GM23338 (cell line): Measurements from ENCODE around the gene TNFSF18. TPM values are rescaled to one million over a fixed set of nuclear protein-coding genes. Genes with fewer than 3 reads are reported as not detected.

Experiments
- ATAC-seq: fragments of 200-7000 bp; cut with Tn5 transposase; 3 replicates; pipeline ENCODE4 v1.9.1; 2020
- DNase-seq: peaks from one replicate; pipeline ENCODE4 v3.0.0-alpha.2; 2015; ENCODE audit warnings: low spot score
- H2AFZ ChIP-seq: fragments of 200-600 bp; sonication (generic); 2 replicates; pipeline ENCODE4 v1.8.0; 2016; ENCODE audit warnings: antibody characterized with exemption, mild to moderate bottlenecking, moderate library complexity
- H3F3A ChIP-seq: fragments of 200-600 bp; sonication (generic); replicated peaks from 2 replicates; pipeline ENCODE4 v1.8.0; 2017; ENCODE audit warnings: antibody characterized with exemption, mixed run types, low read depth
- H3K27ac ChIP-seq: fragments of 200-600 bp; sonication (generic); 2 replicates; pipeline ENCODE4 v1.6.1; 2016; ENCODE audit warnings: low read depth
- H3K27me3 ChIP-seq: fragments of 200-600 bp; sonication (generic); 2 replicates; pipeline ENCODE4 v1.8.0; 2016; ENCODE audit warnings: mild to moderate bottlenecking, mixed run types, moderate library complexity; ENCODE audit not compliant: insufficient read depth
- H3K36me3 ChIP-seq: fragments of 200-600 bp; sonication (generic); 2 replicates; pipeline ENCODE4 v1.8.0; 2016; ENCODE audit warnings: mild to moderate bottlenecking; ENCODE audit not compliant: insufficient read depth
- H3K4me1 ChIP-seq: fragments of 200-600 bp; sonication (generic); 2 replicates; pipeline ENCODE4 v1.8.0; 2016; ENCODE audit warnings: mild to moderate bottlenecking, moderate library complexity; ENCODE audit not compliant: insufficient read depth
- H3K4me2 ChIP-seq: fragments of 200-600 bp; sonication (generic); 2 replicates; pipeline ENCODE4 v1.7.1; 2017; ENCODE audit warnings: mixed run types
- H3K4me3 ChIP-seq: fragments of 200-600 bp; sonication (generic); 2 replicates; pipeline ENCODE4 v1.6.1; 2016; ENCODE audit warnings: mixed run types
- H3K79me2 ChIP-seq: fragments of 200-600 bp; sonication (generic); replicated peaks from 2 replicates; pipeline ENCODE4 v1.8.0; 2017; ENCODE audit warnings: mild to moderate bottlenecking; ENCODE audit not compliant: insufficient read depth
- H3K9me2 ChIP-seq: fragments of 200-600 bp; sonication (generic); 2 replicates; pipeline ENCODE4 v1.8.0; 2017; ENCODE audit not compliant: insufficient read depth
- H4K20me1 ChIP-seq: fragments of 200-600 bp; sonication (generic); replicated peaks from 2 replicates; pipeline ENCODE4 v1.8.0; 2017; ENCODE audit warnings: mild to moderate bottlenecking; ENCODE audit not compliant: insufficient read depth
- H3K27ac Mint-ChIP-seq: 2 replicates; pipeline ENCODE4 v1.8.0; 2020; ENCODE audit warnings: inconsistent platforms, mild to moderate bottlenecking, moderate library complexity, mixed read lengths
- H3K27me3 Mint-ChIP-seq: 3 replicates; pipeline ENCODE4 v1.8.0; 2022; ENCODE audit warnings: low read depth, mild to moderate bottlenecking, moderate library complexity, mixed read lengths, inconsistent platforms; ENCODE audit not compliant: insufficient read depth, poor library complexity
- H3K36me3 Mint-ChIP-seq: 3 replicates; pipeline ENCODE4 v1.8.0; 2021; ENCODE audit warnings: low read depth, mild to moderate bottlenecking, inconsistent platforms, moderate library complexity, mixed read lengths
- H3K4me1 Mint-ChIP-seq: 3 replicates; pipeline ENCODE4 v1.8.0; 2020; ENCODE audit warnings: mild to moderate bottlenecking, inconsistent platforms, mixed read lengths
- H3K4me3 Mint-ChIP-seq: 3 replicates; pipeline ENCODE4 v1.8.0; 2021; ENCODE audit warnings: moderate library complexity, mild to moderate bottlenecking, inconsistent platforms, mixed read lengths
- H3K9me3 Mint-ChIP-seq: 3 replicates; pipeline ENCODE4 v1.8.0; 2020; ENCODE audit warnings: moderate library complexity, mild to moderate bottlenecking, inconsistent platforms, mixed read lengths
- CREB1 ChIP-seq: fragments of 250-450 bp; sonication (Bioruptor Pico); IDR thresholded peaks from 2 replicates; pipeline ENCODE4 v1.5.0; 2020; ENCODE audit warnings: low read depth, mild to moderate bottlenecking, moderate library complexity
- EZH2 ChIP-seq: fragments of 200-600 bp; sonication (generic); IDR thresholded peaks from one replicate; pipeline ENCODE4 v1.8.0; 2017; ENCODE audit warnings: antibody characterized with exemption, mild to moderate bottlenecking, low read depth; ENCODE audit not compliant: unreplicated experiment
- EZH2phosphoT487 ChIP-seq: fragments of 200-600 bp; sonication (generic); IDR thresholded peaks from one replicate; pipeline ENCODE4 v1.8.1; 2018; ENCODE audit warnings: antibody characterized with exemption; ENCODE audit not compliant: unreplicated experiment
- JUNB ChIP-seq: IDR thresholded peaks from one replicate; pipeline ENCODE4 v1.6.1; 2016; ENCODE audit warnings: antibody characterized with exemption; ENCODE audit not compliant: unreplicated experiment
- NANOG ChIP-seq: IDR thresholded peaks from 2 replicates; pipeline ENCODE4 v1.6.1; 2016; ENCODE audit warnings: antibody characterized with exemption, borderline replicate concordance
- POLR2AphosphoS5 ChIP-seq: IDR thresholded peaks from 2 replicates; pipeline ENCODE4 v1.6.1; 2016; ENCODE audit warnings: antibody characterized with exemption, low read depth
- STAT1 ChIP-seq: IDR thresholded peaks from one replicate; pipeline ENCODE4 v1.6.1; 2016; ENCODE audit warnings: antibody characterized with exemption; ENCODE audit not compliant: unreplicated experiment
- ZNF114 ChIP-seq: fragments of 250-450 bp; sonication (Bioruptor Pico); IDR thresholded peaks from 2 replicates; pipeline ENCODE4 v1.5.0; 2020; ENCODE audit warnings: mild to moderate bottlenecking, moderate library complexity
- ZNF331 ChIP-seq: fragments of 250-450 bp; sonication (Bioruptor Pico); IDR thresholded peaks from 2 replicates; pipeline ENCODE4 v1.5.0; 2020; ENCODE audit warnings: low read depth, mild to moderate bottlenecking, moderate library complexity
- polyA plus RNA-seq: library from polyadenylated mRNA; unstranded; fragments of >200 nt; fragmentation: Nextera tagmentation; extraction: Ambion mirVana; gene quantifications from 2 replicates; pipeline ENCODE4 v1.2.1, GENCODE V29; 2016
- total RNA-seq: library from RNA; depleted of rRNA; stranded (reverse); fragments of >200 nt; shearing (Covaris generic); gene quantifications from 2 replicates; pipeline ENCODE4 v1.2.3, GENCODE V29; 2014
- TF ChIP-seq, protein P1 (sequence below), 2 experiments: fragments of 200-600 bp in 1 of 2; sonication (generic) in 1 of 2; conservative IDR thresholded peaks; 2 replicates each; pipeline versions ENCODE4 v1.5.1 to v1.6.1; 2016 to 2017; ENCODE audit warnings: antibody characterized with exemption in 2 of 2, low read depth in 2 of 2, mild to moderate bottlenecking in 2 of 2, moderate library complexity in 1 of 2
- TF ChIP-seq, protein P2 (sequence below): IDR thresholded peaks from 2 replicates; pipeline ENCODE4 v1.6.1; 2016; ENCODE audit warnings: antibody characterized with exemption
- TF ChIP-seq, protein P3 (sequence below): IDR thresholded peaks from one replicate; pipeline ENCODE4 v1.6.1; 2018; ENCODE audit warnings: antibody characterized with exemption; ENCODE audit not compliant: unreplicated experiment
- TF ChIP-seq, protein P4 (sequence below): fragments of 250-450 bp; sonication (Bioruptor Pico); IDR thresholded peaks from 2 replicates; pipeline ENCODE4 v1.5.0; 2020; ENCODE audit warnings: mild to moderate bottlenecking, moderate library complexity

The TNFSF18 gene
- total and polyA plus RNA-seq, 2 experiments from 2014 or later: not detected

DNA sequence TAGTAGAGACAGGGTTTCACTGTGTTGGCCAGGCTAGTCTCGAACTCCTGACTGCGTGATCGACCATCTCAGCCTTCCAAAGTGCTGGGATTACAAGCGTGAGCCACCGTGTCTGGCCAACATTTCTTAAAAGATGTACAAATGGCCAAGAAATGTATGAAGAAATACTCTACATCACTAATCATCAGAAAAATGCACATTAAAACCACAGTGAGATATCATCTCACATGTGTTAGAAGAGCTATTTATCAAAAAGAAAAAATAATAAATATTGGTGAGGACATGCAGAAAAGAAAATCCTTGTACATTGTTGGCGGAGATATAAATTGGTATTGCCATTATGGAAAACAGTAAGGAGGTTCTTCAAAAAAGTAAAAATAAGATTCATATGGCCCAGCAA is 33.6 kb upstream of the TNFSF18 start:
- Histone ChIP-seq H3F3A (no peaks in the 10 kb centered on the region), H3K4me2 (no peak overlapping the region), H3K4me3 (no peak overlapping the region), H3K4me1 (no peaks in the 10 kb centered on the region), H4K20me1 (no peaks in the 10 kb centered on the region), H3K27me3 (no peaks in the 10 kb centered on the region), H3K9me2 (peaks cover 6% of the 10 kb centered on the region; the same call in 1 of the 2 replicates), H2AFZ (no peak overlapping the region), H3K79me2 (no peaks in the 10 kb centered on the region), H3K27ac (no peak overlapping the region), H3K36me3 (no peaks in the 10 kb centered on the region)
- no peak for DNase-seq
- no peak for ATAC-seq
- no peaks in the 10 kb centered on the region for H3K36me3 Mint-ChIP-seq
- no peak overlapping the region for H3K27ac Mint-ChIP-seq
- TF ChIP-seq JUNB (no peak), NANOG (no peak), EZH2 (no peak), ZNF331 (CRISPR knock-in tag) (no peak), CREB1 (CRISPR knock-in tag) (no peak), ZNF114 (no peak), STAT1 (no peak), POLR2AphosphoS5 (no peak), EZH2phosphoT487 (no peak)
- TF ChIP-seq, protein P1, sequence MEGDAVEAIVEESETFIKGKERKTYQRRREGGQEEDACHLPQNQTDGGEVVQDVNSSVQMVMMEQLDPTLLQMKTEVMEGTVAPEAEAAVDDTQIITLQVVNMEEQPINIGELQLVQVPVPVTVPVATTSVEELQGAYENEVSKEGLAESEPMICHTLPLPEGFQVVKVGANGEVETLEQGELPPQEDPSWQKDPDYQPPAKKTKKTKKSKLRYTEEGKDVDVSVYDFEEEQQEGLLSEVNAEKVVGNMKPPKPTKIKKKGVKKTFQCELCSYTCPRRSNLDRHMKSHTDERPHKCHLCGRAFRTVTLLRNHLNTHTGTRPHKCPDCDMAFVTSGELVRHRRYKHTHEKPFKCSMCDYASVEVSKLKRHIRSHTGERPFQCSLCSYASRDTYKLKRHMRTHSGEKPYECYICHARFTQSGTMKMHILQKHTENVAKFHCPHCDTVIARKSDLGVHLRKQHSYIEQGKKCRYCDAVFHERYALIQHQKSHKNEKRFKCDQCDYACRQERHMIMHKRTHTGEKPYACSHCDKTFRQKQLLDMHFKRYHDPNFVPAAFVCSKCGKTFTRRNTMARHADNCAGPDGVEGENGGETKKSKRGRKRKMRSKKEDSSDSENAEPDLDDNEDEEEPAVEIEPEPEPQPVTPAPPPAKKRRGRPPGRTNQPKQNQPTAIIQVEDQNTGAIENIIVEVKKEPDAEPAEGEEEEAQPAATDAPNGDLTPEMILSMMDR (conservative IDR thresholded peaks at IDR 0.05; ENCODE audit: low read depth in 2 of 2): no peak
- TF ChIP-seq, protein P2, sequence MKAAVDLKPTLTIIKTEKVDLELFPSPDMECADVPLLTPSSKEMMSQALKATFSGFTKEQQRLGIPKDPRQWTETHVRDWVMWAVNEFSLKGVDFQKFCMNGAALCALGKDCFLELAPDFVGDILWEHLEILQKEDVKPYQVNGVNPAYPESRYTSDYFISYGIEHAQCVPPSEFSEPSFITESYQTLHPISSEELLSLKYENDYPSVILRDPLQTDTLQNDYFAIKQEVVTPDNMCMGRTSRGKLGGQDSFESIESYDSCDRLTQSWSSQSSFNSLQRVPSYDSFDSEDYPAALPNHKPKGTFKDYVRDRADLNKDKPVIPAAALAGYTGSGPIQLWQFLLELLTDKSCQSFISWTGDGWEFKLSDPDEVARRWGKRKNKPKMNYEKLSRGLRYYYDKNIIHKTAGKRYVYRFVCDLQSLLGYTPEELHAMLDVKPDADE: no peak
- TF ChIP-seq, protein P3, sequence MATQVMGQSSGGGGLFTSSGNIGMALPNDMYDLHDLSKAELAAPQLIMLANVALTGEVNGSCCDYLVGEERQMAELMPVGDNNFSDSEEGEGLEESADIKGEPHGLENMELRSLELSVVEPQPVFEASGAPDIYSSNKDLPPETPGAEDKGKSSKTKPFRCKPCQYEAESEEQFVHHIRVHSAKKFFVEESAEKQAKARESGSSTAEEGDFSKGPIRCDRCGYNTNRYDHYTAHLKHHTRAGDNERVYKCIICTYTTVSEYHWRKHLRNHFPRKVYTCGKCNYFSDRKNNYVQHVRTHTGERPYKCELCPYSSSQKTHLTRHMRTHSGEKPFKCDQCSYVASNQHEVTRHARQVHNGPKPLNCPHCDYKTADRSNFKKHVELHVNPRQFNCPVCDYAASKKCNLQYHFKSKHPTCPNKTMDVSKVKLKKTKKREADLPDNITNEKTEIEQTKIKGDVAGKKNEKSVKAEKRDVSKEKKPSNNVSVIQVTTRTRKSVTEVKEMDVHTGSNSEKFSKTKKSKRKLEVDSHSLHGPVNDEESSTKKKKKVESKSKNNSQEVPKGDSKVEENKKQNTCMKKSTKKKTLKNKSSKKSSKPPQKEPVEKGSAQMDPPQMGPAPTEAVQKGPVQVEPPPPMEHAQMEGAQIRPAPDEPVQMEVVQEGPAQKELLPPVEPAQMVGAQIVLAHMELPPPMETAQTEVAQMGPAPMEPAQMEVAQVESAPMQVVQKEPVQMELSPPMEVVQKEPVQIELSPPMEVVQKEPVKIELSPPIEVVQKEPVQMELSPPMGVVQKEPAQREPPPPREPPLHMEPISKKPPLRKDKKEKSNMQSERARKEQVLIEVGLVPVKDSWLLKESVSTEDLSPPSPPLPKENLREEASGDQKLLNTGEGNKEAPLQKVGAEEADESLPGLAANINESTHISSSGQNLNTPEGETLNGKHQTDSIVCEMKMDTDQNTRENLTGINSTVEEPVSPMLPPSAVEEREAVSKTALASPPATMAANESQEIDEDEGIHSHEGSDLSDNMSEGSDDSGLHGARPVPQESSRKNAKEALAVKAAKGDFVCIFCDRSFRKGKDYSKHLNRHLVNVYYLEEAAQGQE: no peak
- TF ChIP-seq, protein P4, sequence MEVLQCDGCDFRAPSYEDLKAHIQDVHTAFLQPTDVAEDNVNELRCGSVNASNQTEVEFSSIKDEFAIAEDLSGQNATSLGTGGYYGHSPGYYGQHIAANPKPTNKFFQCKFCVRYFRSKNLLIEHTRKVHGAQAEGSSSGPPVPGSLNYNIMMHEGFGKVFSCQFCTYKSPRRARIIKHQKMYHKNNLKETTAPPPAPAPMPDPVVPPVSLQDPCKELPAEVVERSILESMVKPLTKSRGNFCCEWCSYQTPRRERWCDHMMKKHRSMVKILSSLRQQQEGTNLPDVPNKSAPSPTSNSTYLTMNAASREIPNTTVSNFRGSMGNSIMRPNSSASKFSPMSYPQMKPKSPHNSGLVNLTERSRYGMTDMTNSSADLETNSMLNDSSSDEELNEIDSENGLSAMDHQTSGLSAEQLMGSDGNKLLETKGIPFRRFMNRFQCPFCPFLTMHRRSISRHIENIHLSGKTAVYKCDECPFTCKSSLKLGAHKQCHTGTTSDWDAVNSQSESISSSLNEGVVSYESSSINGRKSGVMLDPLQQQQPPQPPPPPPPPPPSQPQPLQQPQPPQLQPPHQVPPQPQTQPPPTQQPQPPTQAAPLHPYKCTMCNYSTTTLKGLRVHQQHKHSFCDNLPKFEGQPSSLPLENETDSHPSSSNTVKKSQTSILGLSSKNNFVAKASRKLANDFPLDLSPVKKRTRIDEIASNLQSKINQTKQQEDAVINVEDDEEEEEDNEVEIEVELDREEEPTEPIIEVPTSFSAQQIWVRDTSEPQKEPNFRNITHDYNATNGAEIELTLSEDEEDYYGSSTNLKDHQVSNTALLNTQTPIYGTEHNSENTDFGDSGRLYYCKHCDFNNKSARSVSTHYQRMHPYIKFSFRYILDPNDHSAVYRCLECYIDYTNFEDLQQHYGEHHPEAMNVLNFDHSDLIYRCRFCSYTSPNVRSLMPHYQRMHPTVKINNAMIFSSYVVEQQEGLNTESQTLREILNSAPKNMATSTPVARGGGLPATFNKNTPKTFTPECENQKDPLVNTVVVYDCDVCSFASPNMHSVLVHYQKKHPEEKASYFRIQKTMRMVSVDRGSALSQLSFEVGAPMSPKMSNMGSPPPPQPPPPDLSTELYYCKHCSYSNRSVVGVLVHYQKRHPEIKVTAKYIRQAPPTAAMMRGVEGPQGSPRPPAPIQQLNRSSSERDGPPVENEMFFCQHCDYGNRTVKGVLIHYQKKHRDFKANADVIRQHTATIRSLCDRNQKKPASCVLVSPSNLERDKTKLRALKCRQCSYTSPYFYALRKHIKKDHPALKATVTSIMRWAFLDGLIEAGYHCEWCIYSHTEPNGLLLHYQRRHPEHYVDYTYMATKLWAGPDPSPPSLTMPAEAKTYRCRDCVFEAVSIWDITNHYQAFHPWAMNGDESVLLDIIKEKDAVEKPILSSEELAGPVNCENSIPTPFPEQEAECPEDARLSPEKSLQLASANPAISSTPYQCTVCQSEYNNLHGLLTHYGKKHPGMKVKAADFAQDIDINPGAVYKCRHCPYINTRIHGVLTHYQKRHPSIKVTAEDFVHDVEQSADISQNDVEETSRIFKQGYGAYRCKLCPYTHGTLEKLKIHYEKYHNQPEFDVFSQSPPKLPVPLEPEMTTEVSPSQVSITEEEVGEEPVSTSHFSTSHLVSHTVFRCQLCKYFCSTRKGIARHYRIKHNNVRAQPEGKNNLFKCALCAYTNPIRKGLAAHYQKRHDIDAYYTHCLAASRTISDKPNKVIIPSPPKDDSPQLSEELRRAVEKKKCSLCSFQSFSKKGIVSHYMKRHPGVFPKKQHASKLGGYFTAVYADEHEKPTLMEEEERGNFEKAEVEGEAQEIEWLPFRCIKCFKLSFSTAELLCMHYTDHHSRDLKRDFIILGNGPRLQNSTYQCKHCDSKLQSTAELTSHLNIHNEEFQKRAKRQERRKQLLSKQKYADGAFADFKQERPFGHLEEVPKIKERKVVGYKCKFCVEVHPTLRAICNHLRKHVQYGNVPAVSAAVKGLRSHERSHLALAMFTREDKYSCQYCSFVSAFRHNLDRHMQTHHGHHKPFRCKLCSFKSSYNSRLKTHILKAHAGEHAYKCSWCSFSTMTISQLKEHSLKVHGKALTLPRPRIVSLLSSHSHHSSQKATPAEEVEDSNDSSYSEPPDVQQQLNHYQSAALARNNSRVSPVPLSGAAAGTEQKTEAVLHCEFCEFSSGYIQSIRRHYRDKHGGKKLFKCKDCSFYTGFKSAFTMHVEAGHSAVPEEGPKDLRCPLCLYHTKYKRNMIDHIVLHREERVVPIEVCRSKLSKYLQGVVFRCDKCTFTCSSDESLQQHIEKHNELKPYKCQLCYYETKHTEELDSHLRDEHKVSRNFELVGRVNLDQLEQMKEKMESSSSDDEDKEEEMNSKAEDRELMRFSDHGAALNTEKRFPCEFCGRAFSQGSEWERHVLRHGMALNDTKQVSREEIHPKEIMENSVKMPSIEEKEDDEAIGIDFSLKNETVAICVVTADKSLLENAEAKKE (CRISPR knock-in tag): no peak
- no peaks in the 10 kb centered on the region for H3K4me1 Mint-ChIP-seq
- H3K4me3 Mint-ChIP-seq: no peak overlapping the region
- no peaks in the 10 kb centered on the region for H3K27me3 Mint-ChIP-seq
- no peaks in the 10 kb centered on the region; the same call in 1 of the 3 replicates for H3K9me3 Mint-ChIP-seq
